H1 (cell line): ENCODE results near the gene ZNF689.
A peak's percentile ranks its signal among the peaks of the same experiment; 100 is the strongest.

Experiments
- BACH1 ChIP-seq: IDR thresholded peaks from 2 replicates; pipeline ENCODE4 v1.6.1; 2012; ENCODE audit warnings: low read length, improper control_type of control experiment
- EZH2 ChIP-seq: fragments of 200-600 bp; sonication (generic); IDR thresholded peaks from 2 replicates; pipeline ENCODE4 v1.7.1; 2012; ENCODE audit warnings: low read depth, mild to moderate bottlenecking, moderate library complexity, low read length, inconsistent platforms; ENCODE audit not compliant: severe bottlenecking
- POLR2A ChIP-seq, 2 experiments: IDR thresholded peaks; 1 replicate in 1 of 2; 2 replicates in 1 of 2; pipeline ENCODE4 v1.6.1; 2011; ENCODE audit warnings: low read depth in 2 of 2, low read length in 2 of 2, mild to moderate bottlenecking in 2 of 2; ENCODE audit errors: control extremely low read depth in 1 of 2
- POLR2AphosphoS5 ChIP-seq: IDR thresholded peaks from 2 replicates; pipeline ENCODE4 v1.6.1; 2011; ENCODE audit warnings: low read depth, low read length
- RXRA ChIP-seq: IDR thresholded peaks from 2 replicates; pipeline ENCODE4 v1.6.1; 2011; ENCODE audit warnings: low read depth, mild to moderate bottlenecking, low read length, moderate library complexity; ENCODE audit not compliant: insufficient read depth
- SAP30 ChIP-seq: fragments of 300-600 bp; sonication (generic); IDR thresholded peaks from 2 replicates; pipeline ENCODE4 v1.7.1; 2012; ENCODE audit warnings: low read length, moderate library complexity, mild to moderate bottlenecking, inconsistent platforms; ENCODE audit not compliant: insufficient read depth, insufficient replicate concordance
- YY1 ChIP-seq: IDR thresholded peaks from 2 replicates; pipeline ENCODE4 v1.6.1; 2011; ENCODE audit warnings: low read depth, mild to moderate bottlenecking, low read length
- TF ChIP-seq, protein P1 (sequence below), 3 experiments: IDR thresholded peaks; 1 replicate in 2 of 3; 2 replicates in 1 of 3; pipeline versions ENCODE4 v1.5.1 to v1.6.1; 2011; ENCODE audit warnings: low read length in 3 of 3, mild to moderate bottlenecking in 3 of 3, inconsistent platforms in 2 of 3, low read depth in 1 of 3, moderate library complexity in 1 of 3; ENCODE audit not compliant: insufficient read depth in 1 of 3; ENCODE audit errors: control extremely low read depth in 1 of 3
- TF ChIP-seq, protein P2 (sequence below): IDR thresholded peaks from 2 replicates; pipeline ENCODE4 v1.6.1; 2011; ENCODE audit warnings: low read length, improper control_type of control experiment

DNA sequence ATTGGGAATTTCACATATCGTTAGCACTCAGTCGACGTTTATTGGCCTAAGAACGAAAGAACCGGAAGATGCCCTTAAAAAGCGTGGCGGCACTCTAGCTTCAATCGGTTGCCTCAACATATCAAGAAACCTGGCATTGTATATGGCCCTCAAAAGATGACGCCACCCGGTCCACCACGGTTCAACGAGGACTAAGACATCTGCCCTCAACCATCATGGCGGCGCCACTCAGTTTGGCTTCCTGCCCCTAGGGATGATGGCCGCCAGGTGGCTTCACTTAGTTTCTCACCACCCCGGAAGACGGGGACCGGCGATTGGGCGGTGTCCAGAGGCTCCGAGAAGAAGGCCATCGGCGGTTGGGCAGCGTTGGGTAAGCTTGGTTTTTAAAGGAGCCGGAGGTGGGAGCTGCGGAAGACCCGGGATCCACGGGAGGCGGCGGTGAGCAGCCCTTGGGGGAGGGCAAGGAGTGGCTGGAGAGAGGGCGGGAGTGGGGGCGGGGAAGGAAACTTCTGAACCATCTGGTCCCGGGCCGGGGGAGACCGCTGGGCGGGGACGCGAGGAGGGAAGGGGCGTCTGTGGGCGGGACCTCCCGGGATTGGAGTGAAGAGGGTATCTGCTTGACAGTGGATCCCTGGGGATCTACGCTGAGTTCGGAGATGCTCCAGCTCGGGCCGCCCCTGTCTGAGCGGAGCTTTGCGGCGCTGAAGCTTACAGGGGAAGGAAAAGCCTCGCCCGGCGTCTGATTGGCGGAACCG is 40.4 kb upstream of the ZNF689 start, which contains the start of gene PRR14:
- TF ChIP-seq SAP30: peak; percentile 51
- TF ChIP-seq, protein P1, sequence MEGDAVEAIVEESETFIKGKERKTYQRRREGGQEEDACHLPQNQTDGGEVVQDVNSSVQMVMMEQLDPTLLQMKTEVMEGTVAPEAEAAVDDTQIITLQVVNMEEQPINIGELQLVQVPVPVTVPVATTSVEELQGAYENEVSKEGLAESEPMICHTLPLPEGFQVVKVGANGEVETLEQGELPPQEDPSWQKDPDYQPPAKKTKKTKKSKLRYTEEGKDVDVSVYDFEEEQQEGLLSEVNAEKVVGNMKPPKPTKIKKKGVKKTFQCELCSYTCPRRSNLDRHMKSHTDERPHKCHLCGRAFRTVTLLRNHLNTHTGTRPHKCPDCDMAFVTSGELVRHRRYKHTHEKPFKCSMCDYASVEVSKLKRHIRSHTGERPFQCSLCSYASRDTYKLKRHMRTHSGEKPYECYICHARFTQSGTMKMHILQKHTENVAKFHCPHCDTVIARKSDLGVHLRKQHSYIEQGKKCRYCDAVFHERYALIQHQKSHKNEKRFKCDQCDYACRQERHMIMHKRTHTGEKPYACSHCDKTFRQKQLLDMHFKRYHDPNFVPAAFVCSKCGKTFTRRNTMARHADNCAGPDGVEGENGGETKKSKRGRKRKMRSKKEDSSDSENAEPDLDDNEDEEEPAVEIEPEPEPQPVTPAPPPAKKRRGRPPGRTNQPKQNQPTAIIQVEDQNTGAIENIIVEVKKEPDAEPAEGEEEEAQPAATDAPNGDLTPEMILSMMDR (IDR thresholded peaks at IDR 0.05; ENCODE audit: control extremely low read depth in 1 of 3, insufficient read depth in 1 of 3, low read depth in 1 of 3, low read length in 3 of 3): no peak
- peak; percentile 28; the same call in 1 of the 2 replicates for TF ChIP-seq BACH1
- peak; percentile 100 for TF ChIP-seq YY1
- TF ChIP-seq RXRA: no peak
- TF ChIP-seq POLR2A (IDR thresholded peaks at IDR 0.05; ENCODE audit: control extremely low read depth in 1 of 2, low read depth in 2 of 2, low read length in 2 of 2): no peak; a peak in 1 of 3 replicates
- peak; percentile 17; the same call in 1 of the 2 replicates for TF ChIP-seq POLR2AphosphoS5
- TF ChIP-seq, protein P2, sequence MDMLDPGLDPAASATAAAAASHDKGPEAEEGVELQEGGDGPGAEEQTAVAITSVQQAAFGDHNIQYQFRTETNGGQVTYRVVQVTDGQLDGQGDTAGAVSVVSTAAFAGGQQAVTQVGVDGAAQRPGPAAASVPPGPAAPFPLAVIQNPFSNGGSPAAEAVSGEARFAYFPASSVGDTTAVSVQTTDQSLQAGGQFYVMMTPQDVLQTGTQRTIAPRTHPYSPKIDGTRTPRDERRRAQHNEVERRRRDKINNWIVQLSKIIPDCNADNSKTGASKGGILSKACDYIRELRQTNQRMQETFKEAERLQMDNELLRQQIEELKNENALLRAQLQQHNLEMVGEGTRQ: no peak
- no peak for TF ChIP-seq EZH2
